Neuron (in vitro differentiated cells): ENCODE results near the gene ATP11A.

ENCODE experiments used
- H2AFZ ChIP-seq: one replicate; pipeline ENCODE4 v1.6.1; 2013; ENCODE audit warnings: low read depth, mild to moderate bottlenecking, inconsistent platforms, low read length, moderate library complexity
- H3K27me3 ChIP-seq: one replicate; pipeline ENCODE4 v1.6.1; 2013; ENCODE audit warnings: low read length; ENCODE audit not compliant: insufficient read depth
- H3K36me3 ChIP-seq: one replicate; pipeline ENCODE4 v1.6.1; 2013; ENCODE audit warnings: low read length; ENCODE audit not compliant: insufficient read depth
- H3K4me1 ChIP-seq: one replicate; pipeline ENCODE4 v1.6.1; 2013; ENCODE audit warnings: low read length; ENCODE audit not compliant: insufficient read depth
- H3K4me3 ChIP-seq: 2 replicates; pipeline ENCODE4 v1.5.1; 2013; ENCODE audit warnings: mild to moderate bottlenecking, low read length, moderate library complexity
- H3K9me3 ChIP-seq: one replicate; pipeline ENCODE4 v1.6.1; 2013; ENCODE audit warnings: low read length

Gene ATP11A

DNA sequence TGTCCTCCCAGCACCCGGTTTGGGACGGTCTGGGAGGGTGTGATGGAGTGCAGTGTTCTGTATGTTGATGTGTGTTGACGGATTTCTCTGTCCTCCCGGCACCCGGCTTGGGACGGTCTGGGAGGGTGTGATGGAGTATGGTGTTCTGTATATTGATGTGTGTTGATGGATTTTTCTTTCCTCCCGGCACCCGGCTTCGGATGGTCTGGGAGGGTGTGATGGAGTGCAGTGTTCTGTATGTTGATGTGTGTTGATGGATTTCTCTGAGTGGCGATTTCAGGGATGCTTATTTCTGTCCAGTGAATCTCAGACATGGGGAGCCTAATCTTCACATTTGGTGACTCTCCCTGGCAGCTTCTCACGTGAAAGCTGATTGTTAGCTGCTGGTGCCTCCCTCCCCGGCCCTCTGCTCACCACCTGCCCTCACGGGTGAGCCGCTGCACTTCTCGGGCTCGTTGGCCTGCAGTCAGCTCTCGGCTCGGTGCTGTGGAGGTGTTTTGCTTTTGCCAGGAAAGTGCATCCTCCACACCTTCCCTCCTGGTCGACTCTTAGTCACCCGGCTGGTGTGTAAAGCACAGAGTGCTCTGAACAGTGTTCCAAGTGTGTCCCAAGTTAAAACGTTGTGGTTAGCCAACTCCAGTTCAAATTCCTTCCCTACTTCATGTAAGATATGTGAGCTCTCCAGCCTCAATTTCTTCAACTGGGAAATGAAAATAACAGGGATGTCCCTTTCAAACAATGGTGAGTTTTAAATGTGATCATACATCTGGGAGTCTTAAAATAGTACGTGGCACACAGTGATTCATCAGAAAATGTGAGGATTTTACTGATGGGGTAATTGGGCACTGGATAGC lies 54.6 kb downstream of the ATP11A start:
- Histone ChIP-seq H3K9me3 (no peaks in the 10 kb centered on the region), H3K27me3 (no peaks in the 10 kb centered on the region), H2AFZ (no peak overlapping the region), H3K36me3 (no peaks in the 10 kb centered on the region), H3K4me3 (no peak overlapping the region), H3K4me1 (no peaks in the 10 kb centered on the region)

DNA sequence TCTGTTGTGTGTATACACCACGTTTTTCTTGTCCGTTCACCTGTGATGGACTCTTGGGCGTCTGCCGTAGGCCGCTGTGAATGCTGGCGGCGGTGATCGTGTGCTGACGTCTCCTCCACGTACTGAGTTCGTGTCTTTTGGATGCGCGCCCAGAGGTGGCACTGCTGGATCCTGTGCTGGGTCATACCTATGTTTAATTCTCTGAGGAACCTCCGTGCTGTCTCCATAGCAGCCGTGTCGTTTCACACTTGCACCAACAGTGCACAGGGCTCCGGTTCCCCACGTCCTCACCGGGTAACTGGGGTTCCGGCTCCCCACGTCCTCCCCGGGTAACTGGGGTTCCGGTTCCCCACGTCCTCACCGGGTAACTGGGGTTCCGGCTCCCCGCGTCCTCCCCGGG lies 56.2 kb downstream of the ATP11A start:
- Histone ChIP-seq H3K36me3 (no peaks in the 10 kb centered on the region), H3K4me1 (no peaks in the 10 kb centered on the region), H3K4me3 (no peak overlapping the region), H2AFZ (no peak overlapping the region), H3K9me3 (no peaks in the 10 kb centered on the region), H3K27me3 (no peaks in the 10 kb centered on the region)

DNA sequence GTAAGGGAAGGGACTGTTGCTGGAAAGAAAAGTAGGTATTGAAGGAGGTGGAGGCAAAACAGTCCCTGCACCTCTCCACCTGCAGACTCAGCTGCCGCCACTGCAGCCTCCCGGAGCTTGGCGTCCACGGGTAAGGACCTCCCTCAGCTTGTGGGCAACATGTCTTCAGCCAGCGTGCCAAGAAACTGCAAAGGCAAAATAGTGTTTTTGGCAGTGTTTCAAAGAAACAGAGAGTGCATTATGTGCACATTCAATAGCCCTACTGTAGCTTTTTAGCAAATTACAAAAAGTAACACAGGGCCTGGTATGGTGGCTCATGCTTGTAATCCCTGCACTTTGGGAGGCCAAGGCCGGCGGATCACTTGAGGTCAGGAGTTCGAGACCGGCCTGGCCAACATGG lies 57.4 kb downstream of the ATP11A start:
- Histone ChIP-seq H3K4me3 (no peak overlapping the region), H3K9me3 (no peaks in the 10 kb centered on the region), H3K27me3 (no peaks in the 10 kb centered on the region), H3K4me1 (no peaks in the 10 kb centered on the region), H2AFZ (no peak overlapping the region), H3K36me3 (no peaks in the 10 kb centered on the region)

DNA sequence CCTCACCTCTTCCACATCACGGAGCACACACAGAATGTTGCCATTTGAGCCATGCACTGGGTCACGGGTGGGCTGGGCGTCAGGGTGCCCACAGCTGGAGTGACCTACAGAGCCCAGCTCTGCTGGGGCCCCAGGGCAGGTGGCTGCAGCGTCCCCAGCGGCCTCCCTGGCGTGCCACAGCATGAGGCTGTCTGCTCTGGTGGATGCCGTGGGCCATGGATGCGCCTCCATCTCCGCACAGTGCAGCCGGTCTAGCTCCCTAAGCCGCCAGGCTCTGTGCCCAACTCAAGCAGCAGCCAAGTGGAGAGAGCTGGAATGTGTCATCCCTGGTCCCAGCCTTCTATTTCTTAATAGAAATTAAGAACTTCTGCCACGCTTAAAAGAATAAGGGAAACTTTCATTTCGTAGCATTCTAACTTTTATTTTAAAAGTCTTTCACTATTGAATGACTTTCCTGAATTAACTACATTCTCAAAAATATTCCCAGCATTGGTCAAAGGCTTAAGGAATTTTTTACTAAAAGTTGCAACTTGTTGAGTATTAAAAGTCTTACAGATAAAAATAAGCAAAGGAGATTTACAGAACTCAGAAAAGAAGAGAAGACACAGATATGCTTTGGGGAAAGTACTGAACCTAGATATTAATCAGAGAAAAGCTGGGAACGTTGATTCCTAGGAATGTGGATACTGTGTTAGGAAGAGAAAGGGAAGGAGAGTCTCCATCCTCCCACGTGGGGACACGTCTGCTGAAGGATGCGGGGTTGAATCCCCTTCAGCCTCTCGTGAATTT lies 59.3 kb downstream of the ATP11A start:
- no peak overlapping the region for H3K4me3 ChIP-seq
- H3K9me3 ChIP-seq, result no peaks in the 10 kb centered on the region
- no peaks in the 10 kb centered on the region for H3K36me3 ChIP-seq
- H3K4me1 ChIP-seq, result no peaks in the 10 kb centered on the region
- no peaks in the 10 kb centered on the region for H3K27me3 ChIP-seq
- H2AFZ ChIP-seq, result no peak overlapping the region

DNA sequence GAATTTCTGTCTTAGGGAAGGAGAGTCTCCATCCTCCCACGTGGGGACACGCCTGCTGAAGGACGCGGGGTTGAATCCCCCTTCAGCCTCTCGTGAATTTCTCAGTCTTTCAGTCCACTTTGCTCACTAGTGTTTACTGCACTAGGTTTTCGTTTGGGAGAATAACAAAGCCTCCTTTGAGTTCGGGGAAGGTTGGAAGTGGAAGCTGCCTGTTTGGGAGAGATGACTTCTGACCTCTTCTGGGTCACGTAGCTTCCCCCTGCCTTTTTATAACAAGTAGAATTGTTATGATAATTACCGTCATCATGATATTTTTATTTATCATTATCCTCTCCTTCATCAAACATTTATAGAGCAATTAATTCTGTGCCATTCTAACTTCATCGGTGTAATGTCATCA lies 60.7 kb downstream of the ATP11A start:
- no peak overlapping the region for H3K4me3 ChIP-seq
- no peak overlapping the region for H2AFZ ChIP-seq
- no peaks in the 10 kb centered on the region for H3K36me3 ChIP-seq
- no peaks in the 10 kb centered on the region for H3K27me3 ChIP-seq
- no peaks in the 10 kb centered on the region for H3K9me3 ChIP-seq
- no peaks in the 10 kb centered on the region for H3K4me1 ChIP-seq

DNA sequence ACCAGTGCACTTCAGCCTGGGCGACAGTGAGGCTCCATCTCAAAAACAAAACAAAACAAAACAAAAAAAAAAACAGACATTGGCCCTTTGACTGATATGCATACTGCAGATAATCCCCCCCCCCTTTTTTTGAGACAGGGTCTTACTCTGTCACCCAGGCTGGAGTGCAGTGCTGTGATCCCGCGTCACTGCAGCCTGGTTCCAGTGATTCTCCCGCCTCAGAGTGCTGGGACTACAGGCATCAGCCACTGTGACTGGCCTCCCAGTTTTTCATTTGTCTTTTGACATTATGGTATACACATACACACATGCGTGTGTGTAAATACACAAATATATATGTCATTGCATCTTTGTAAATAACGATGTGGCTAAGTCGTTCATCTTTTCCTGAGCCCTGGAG lies 61.8 kb downstream of the ATP11A start:
- no peak overlapping the region for H2AFZ ChIP-seq

DNA sequence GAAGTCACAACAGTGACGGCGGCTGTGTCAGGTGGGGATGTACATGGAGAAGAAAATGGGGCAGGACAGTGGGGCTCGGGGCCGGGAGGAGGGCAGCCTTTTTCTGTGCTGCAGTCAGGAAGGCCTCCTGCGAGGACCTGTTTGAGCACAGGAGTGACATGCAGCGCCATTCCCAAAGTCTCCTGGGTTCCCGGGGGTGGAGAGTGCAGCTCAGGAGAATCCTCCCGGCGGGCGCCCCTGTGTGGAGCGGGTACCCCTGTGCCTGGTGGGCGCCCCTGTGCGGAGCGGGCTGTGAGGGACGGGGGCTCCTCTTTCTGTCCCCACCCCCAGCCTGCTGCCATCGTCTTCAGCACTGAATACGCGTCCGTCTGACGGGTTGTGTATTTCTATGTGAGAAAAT lies 62.4 kb downstream of the ATP11A start:
- H3K9me3 ChIP-seq, result no peaks in the 10 kb centered on the region
- H3K4me1 ChIP-seq, result peaks cover 1% of the 10 kb centered on the region
- no peak overlapping the region for H2AFZ ChIP-seq
- H3K36me3 ChIP-seq, result no peaks in the 10 kb centered on the region
- no peak overlapping the region for H3K4me3 ChIP-seq
- no peaks in the 10 kb centered on the region for H3K27me3 ChIP-seq

More for the DNA sequence above, 61.8 kb downstream of the ATP11A start:
- no peaks in the 10 kb centered on the region for H3K27me3 ChIP-seq
- no peaks in the 10 kb centered on the region for H3K9me3 ChIP-seq
- no peaks in the 10 kb centered on the region for H3K4me1 ChIP-seq
- H3K4me3 ChIP-seq, result no peak overlapping the region
- no peaks in the 10 kb centered on the region for H3K36me3 ChIP-seq

DNA sequence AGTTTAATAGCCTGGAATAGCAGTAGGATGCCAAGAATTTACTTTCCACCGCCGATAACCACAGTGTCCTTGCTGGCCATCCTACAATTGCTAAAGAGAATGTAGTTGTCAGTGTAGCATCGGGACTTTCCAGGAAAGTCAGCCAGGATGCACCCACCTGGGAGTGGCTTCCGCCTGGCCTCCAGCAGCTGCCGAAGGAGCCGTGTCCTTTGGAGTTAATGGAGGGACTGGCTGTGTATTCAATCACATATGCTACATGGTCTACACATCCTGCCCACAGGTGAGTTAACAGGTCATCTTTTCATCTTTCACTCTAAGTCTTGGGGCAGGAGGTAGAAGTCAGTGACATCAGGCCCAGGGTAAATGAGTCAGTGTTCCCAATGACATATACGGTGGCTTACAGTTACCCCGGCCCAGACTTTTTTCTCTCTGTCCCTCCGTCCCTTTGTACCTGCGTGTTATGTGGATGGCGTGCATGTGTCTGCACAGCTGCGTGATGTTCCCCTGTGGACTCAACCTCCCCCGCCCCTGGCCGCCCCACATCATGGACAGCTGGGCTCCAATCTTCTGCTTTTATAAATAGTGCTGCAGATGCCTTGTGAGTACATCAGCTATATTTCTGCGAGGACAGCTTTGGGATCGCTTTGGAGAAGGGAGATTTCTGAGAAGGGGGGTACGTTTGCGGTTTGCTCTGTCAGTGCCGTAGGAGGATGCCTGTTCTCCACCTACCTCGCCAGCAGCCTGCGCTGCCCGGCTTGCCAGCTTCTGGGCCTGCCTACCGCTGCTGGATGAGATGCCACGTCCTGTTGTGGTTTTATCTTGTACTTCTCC lies 63.1 kb downstream of the ATP11A start:
- no peak overlapping the region for H2AFZ ChIP-seq
- no peaks in the 10 kb centered on the region for H3K27me3 ChIP-seq
- no peaks in the 10 kb centered on the region for H3K36me3 ChIP-seq
- H3K4me1 ChIP-seq, result peaks cover 4% of the 10 kb centered on the region
- H3K9me3 ChIP-seq, result no peaks in the 10 kb centered on the region
- no peak overlapping the region for H3K4me3 ChIP-seq

DNA sequence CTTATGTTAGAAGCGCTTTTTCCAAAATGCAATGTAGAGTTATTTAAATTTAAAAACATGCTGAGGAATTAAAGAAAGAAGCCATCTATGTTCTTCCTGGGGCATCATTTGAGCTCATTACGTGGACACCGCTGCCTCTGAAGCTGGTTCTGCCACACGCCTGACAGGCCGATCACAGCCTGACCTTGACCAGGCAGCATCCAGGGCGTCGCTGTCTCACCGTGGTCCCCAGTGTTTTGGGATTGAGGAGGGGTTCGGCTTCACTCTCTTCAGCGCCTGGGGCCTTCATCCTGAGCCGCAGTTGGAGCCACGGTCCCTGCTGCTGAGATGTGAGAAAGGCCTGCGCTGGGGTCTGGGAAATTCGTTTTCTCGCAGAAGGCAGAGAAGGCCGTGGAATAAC lies 64.0 kb downstream of the ATP11A start:
- H3K4me3 ChIP-seq, result no peak overlapping the region
- no peaks in the 10 kb centered on the region for H3K9me3 ChIP-seq
- no peaks in the 10 kb centered on the region for H3K27me3 ChIP-seq
- H3K36me3 ChIP-seq, result no peaks in the 10 kb centered on the region
- H2AFZ ChIP-seq, result no peak overlapping the region
- H3K4me1 ChIP-seq, result peaks cover 4% of the 10 kb centered on the region

DNA sequence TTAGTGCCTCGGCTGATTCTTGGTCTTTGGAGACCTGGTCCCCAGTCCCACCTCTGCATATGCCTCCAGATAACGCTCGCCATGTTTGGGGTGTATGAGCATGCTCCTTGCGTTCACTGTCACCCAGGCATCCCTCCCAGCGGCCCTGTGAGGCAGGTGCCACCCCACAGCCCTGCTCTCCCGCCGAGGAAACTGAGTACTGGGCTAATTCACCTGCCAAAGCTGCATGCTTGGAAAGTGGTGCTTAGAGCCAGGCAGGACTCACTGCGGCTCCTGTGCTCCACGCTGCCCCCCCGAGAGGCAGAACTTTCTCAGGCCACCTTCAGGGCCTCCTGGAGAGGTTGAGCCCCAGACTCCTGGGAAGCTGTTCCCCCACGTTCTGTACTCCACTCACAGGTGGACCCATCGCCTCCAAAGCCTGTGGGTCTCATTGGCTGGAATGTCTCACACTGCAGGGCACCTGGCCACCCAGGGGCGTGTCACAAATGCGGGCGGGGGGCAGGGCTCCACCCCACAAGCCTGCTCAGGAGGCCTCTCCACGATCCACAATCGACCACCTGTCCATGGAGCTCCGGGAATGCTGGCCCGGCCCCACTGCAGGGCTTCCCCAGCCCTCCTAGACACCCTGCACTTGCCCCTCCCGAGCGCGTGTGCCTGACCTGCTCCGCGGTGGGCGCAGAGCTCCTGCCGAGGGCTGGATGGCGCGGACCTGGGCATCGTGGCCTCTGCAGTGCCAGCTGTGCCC lies 64.6 kb downstream of the ATP11A start:
- H3K27me3 ChIP-seq, result no peaks in the 10 kb centered on the region
- H2AFZ ChIP-seq, result no peak overlapping the region
- no peaks in the 10 kb centered on the region for H3K36me3 ChIP-seq
- H3K4me3 ChIP-seq, result no peak overlapping the region
- peaks cover 4% of the 10 kb centered on the region for H3K4me1 ChIP-seq
- no peaks in the 10 kb centered on the region for H3K9me3 ChIP-seq

DNA sequence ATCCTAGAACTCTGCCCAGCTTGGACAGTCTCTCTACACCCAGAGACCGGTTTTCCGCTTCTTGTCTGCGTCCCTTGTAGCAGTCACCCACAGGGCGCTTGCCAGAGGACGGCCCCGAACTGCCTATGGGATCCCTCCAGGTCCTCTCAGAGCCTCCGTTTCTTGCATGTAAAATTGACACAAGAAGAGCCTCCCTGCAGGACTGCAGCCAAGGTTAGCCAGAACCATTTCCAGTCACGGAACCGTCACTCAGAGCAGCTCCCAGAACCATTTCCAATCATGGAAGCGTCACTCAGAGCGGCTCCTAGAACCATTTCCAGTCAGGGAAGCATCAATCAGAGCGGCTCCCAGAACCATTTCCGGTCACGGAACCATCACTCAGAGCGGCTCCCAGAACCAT lies 65.5 kb downstream of the ATP11A start:
- H3K4me3 ChIP-seq, result no peak overlapping the region
- H3K27me3 ChIP-seq, result no peaks in the 10 kb centered on the region
- no peak overlapping the region for H2AFZ ChIP-seq
- H3K9me3 ChIP-seq, result no peaks in the 10 kb centered on the region
- peaks cover 4% of the 10 kb centered on the region for H3K4me1 ChIP-seq
- H3K36me3 ChIP-seq, result no peaks in the 10 kb centered on the region

DNA sequence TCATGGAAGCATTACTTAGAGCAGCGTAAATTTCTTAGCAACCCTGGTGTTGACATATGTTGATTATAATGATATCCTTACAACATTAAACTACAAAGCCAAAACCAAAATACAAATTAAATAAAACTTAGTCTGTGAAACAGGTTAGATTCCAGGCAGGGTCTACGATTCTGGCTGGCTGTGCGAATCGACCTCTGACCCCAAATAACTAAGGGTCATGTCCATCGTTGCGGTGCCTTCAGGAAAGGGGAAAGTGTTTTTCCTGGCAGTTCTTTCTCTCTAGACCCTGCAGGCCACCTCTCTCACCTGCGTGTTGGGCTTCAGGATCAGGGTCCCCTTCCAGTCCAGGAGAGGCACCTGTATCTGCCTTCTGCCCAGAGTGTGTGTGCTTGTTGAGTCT lies 66.2 kb downstream of the ATP11A start:
- Histone ChIP-seq H2AFZ (no peak overlapping the region), H3K27me3 (no peaks in the 10 kb centered on the region), H3K9me3 (no peaks in the 10 kb centered on the region), H3K36me3 (no peaks in the 10 kb centered on the region), H3K4me1 (peaks cover 4% of the 10 kb centered on the region), H3K4me3 (no peak overlapping the region)
